HEK293 (cell line): ENCODE data around the gene RAI14.

Source experiments
- KLF9 ChIP-seq: fragments of 450-650 bp; formaldehyde crosslinking; IDR thresholded peaks from 2 replicates; pipeline ENCODE4 v1.5.1; 2016; ENCODE audit warnings: missing biosample characterization, missing genetic modification characterization, low read depth
- OSR2 ChIP-seq: fragments of 450-650 bp; formaldehyde crosslinking; IDR thresholded peaks from 2 replicates; pipeline ENCODE4 v1.5.1; 2016; ENCODE audit warnings: missing biosample characterization, missing genetic modification characterization
- TSHZ1 ChIP-seq: fragments of 450-650 bp; formaldehyde crosslinking; IDR thresholded peaks from 2 replicates; pipeline ENCODE4 v1.5.1; 2016; ENCODE audit warnings: missing biosample characterization, missing genetic modification characterization, borderline replicate concordance
- ZBTB26 ChIP-seq: fragments of 450-650 bp; formaldehyde crosslinking; optimal IDR thresholded peaks from 2 replicates; pipeline ENCODE3; 2016; ENCODE audit warnings: missing biosample characterization, mild to moderate bottlenecking, missing genetic modification characterization
- ZBTB7A ChIP-seq: fragments of 450-650 bp; formaldehyde crosslinking; IDR thresholded peaks from 2 replicates; pipeline ENCODE4 v1.5.1; 2016; ENCODE audit warnings: low read depth, missing biosample characterization, missing genetic modification characterization
- ZIC2 ChIP-seq: fragments of 450-650 bp; formaldehyde crosslinking; IDR thresholded peaks from 2 replicates; pipeline ENCODE4 v1.5.1; 2016; ENCODE audit warnings: missing biosample characterization, missing genetic modification characterization
- ZNF146 ChIP-seq: fragments of 450-650 bp; formaldehyde crosslinking; IDR thresholded peaks from 2 replicates; pipeline ENCODE4 v1.5.1; 2016; ENCODE audit warnings: missing biosample characterization, missing genetic modification characterization
- ZNF18 ChIP-seq: fragments of 450-650 bp; formaldehyde crosslinking; IDR thresholded peaks from 2 replicates; pipeline ENCODE4 v1.5.1; 2016; ENCODE audit warnings: missing biosample characterization, missing genetic modification characterization
- ZNF214 ChIP-seq: fragments of 450-650 bp; formaldehyde crosslinking; IDR thresholded peaks from 2 replicates; pipeline ENCODE4 v1.5.1; 2017; ENCODE audit warnings: missing biosample characterization, mild to moderate bottlenecking, missing genetic modification characterization, borderline replicate concordance
- ZNF24 ChIP-seq: fragments of 450-650 bp; formaldehyde crosslinking; IDR thresholded peaks from 2 replicates; pipeline ENCODE4 v1.5.1; 2016; ENCODE audit warnings: missing biosample characterization, missing genetic modification characterization
- ZNF280C ChIP-seq: fragments of 450-650 bp; formaldehyde crosslinking; IDR thresholded peaks from 2 replicates; pipeline ENCODE4 v1.5.1; 2016; ENCODE audit warnings: missing biosample characterization, missing genetic modification characterization
- ZNF280D ChIP-seq: fragments of 450-650 bp; formaldehyde crosslinking; IDR thresholded peaks from 2 replicates; pipeline ENCODE4 v1.5.1; 2016; ENCODE audit warnings: missing biosample characterization, missing genetic modification characterization
- ZNF362 ChIP-seq: fragments of 450-650 bp; formaldehyde crosslinking; IDR thresholded peaks from 2 replicates; pipeline ENCODE4 v1.5.1; 2016; ENCODE audit warnings: missing biosample characterization, missing genetic modification characterization
- ZNF449 ChIP-seq: fragments of 450-650 bp; formaldehyde crosslinking; IDR thresholded peaks from 2 replicates; pipeline ENCODE4 v1.5.1; 2017; ENCODE audit warnings: missing biosample characterization, mild to moderate bottlenecking, missing genetic modification characterization, moderate library complexity
- ZNF488 ChIP-seq: fragments of 450-650 bp; formaldehyde crosslinking; IDR thresholded peaks from 2 replicates; pipeline ENCODE4 v1.5.1; 2016; ENCODE audit warnings: missing biosample characterization, missing genetic modification characterization
- ZNF544 ChIP-seq: fragments of 450-650 bp; formaldehyde crosslinking; IDR thresholded peaks from 2 replicates; pipeline ENCODE4 v1.5.0; 2017; ENCODE audit warnings: missing biosample characterization, missing genetic modification characterization
- ZNF670 ChIP-seq: fragments of 450-650 bp; formaldehyde crosslinking; IDR thresholded peaks from 2 replicates; pipeline ENCODE4 v1.5.1; 2016; ENCODE audit warnings: missing biosample characterization, missing genetic modification characterization, low read depth
- ZNF692 ChIP-seq: fragments of 450-650 bp; formaldehyde crosslinking; IDR thresholded peaks from 2 replicates; pipeline ENCODE4 v1.5.1; 2016; ENCODE audit warnings: missing biosample characterization, missing genetic modification characterization
- ZNF707 ChIP-seq: fragments of 450-650 bp; formaldehyde crosslinking; IDR thresholded peaks from 2 replicates; pipeline ENCODE4 v1.5.1; 2016; ENCODE audit warnings: missing biosample characterization, missing genetic modification characterization
- ZNF776 ChIP-seq: fragments of 450-650 bp; formaldehyde crosslinking; IDR thresholded peaks from 2 replicates; pipeline ENCODE4 v1.5.0; 2017; ENCODE audit warnings: missing biosample characterization, missing genetic modification characterization, borderline replicate concordance
- ZNF785 ChIP-seq: fragments of 450-650 bp; formaldehyde crosslinking; IDR thresholded peaks from 2 replicates; pipeline ENCODE4 v1.5.1; 2016; ENCODE audit warnings: missing biosample characterization, missing genetic modification characterization
- ZSCAN30 ChIP-seq: fragments of 450-650 bp; IDR thresholded peaks from 2 replicates; pipeline ENCODE4 v1.5.1; 2018; ENCODE audit warnings: missing biosample characterization, mild to moderate bottlenecking, missing genetic modification characterization, moderate library complexity

The RAI14 gene

GRCh38 chr5:34626036-34626435, 30.1 kb upstream of the RAI14 start (continued):
- TF ChIP-seq ZNF692 (tag by site-specific recombination): peak; percentile 35; the same call in 1 of the 2 replicates
- no peak for TF ChIP-seq ZNF214
- TF ChIP-seq TSHZ1 (tag by site-specific recombination): peak; percentile 74
- 0 out of 2 replicates have a peak, but pooled peaks have one; percentile 9 for TF ChIP-seq OSR2 (tag by site-specific recombination)
- TF ChIP-seq ZNF24 (tag by site-specific recombination): peak; percentile 72; the same call in 1 of the 2 replicates
- TF ChIP-seq ZNF488 (tag by site-specific recombination): no peak
- TF ChIP-seq ZNF707 (tag by site-specific recombination): no peak
- no peak for TF ChIP-seq KLF9 (tag by site-specific recombination)
- no peak for TF ChIP-seq ZNF146 (tag by site-specific recombination)
- no peak for TF ChIP-seq ZNF785 (tag by site-specific recombination)
- TF ChIP-seq ZNF18: no peak
- TF ChIP-seq ZNF280D (tag by site-specific recombination): no peak
- no peak for TF ChIP-seq ZNF544
- no peak for TF ChIP-seq ZSCAN30 (tag by site-specific recombination)
- TF ChIP-seq ZNF449 (tag by site-specific recombination): no peak
- no peak for TF ChIP-seq ZNF776
- TF ChIP-seq ZIC2 (tag by site-specific recombination): no peak
- no peak for TF ChIP-seq ZBTB26 (tag by site-specific recombination)
- no peak for TF ChIP-seq ZNF362
- no peak for TF ChIP-seq ZNF670
- no peak for TF ChIP-seq ZNF280C (tag by site-specific recombination)
- no peak for TF ChIP-seq ZBTB7A (tag by site-specific recombination)
